Measurements from ENCODE around the gene PAPOLA. TPM values are rescaled to one million over a fixed set of nuclear protein-coding genes. Genes with fewer than 3 reads are reported as not detected.
"Not testable (repeated sequence)": the region's sequence is repeated elsewhere in the genome, so short reads cannot be mapped to it uniquely, and the experiment has no call there.

Gene PAPOLA
- total RNA-seq = 186 TPM

DNA sequence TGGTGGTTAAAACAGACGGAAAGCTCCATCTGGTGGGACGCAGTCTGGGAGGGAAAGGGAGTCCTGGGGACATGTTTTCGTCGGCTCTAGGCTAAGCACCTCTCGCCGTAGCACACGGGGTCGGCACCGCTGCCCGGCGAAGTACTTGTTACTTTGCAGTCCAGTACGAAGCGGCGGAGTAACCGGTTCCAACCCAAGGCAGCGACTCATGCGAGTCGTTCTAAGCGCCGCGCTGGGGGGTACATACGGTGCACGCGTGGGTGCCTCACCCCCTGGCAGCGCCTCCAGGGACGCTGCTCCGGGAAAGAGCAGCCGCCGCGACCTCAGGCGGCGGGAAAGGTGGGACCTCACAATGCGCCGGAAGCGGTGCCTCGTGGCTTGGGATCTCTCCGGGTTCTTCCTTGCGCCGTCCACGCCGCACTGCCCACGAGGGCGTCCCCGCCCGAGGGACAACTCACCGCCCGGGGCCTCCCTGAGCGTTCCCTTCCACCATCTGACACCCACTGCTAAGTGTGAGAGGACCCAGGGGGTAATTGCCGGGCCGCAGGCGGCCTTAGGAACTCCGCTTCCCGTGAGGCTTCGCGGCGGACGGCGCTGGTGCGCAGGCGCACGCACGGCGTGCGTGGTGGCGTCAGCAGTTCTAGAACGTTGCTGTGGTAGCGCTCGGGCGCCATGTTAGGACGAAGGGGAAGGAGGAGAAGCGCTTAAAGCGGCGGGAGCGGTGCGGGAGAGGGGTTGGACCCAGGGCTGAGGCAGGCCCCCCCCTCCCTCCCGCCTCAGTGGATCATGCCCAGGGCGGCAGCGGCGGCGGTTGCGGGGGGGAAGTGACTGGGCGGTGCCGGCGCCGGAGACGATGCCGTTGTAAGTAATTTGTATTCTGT is at the start of gene PAPOLA:
Gene PAPOLA, plus strand, starts transcription at position 643 of the 881 bp plus-strand sequence. Its CDS starts 211 bp downstream, at position 854.
- no peak for FAIRE-seq

GRCh38 chr14:96452684-96453083 is 49.5 kb upstream of the PAPOLA start:
- no peak for DNase-seq (ENCODE audit: low spot score in 2 of 2)
- FAIRE-seq = no peak

More for the DNA sequence above, at the start of gene PAPOLA:
- peak; percentile 92 for DNase-seq (ENCODE audit: low spot score in 2 of 2)

- DNase-seq (ENCODE audit: low spot score in 2 of 2) = no peak
- no peak for FAIRE-seq
These were observed 46.6 kb upstream of the PAPOLA start for GRCh38 chr14:96455588-96455987.

- FAIRE-seq (no peak), DNase-seq (ENCODE audit: low spot score in 2 of 2) (no peak)
These were observed 42.3 kb upstream of the PAPOLA start for GRCh38 chr14:96459851-96460250.

- FAIRE-seq (no peak), DNase-seq (ENCODE audit: low spot score in 2 of 2) (no peak)
These were observed 40.0 kb upstream of the PAPOLA start for GRCh38 chr14:96461950-96462798.

DNA sequence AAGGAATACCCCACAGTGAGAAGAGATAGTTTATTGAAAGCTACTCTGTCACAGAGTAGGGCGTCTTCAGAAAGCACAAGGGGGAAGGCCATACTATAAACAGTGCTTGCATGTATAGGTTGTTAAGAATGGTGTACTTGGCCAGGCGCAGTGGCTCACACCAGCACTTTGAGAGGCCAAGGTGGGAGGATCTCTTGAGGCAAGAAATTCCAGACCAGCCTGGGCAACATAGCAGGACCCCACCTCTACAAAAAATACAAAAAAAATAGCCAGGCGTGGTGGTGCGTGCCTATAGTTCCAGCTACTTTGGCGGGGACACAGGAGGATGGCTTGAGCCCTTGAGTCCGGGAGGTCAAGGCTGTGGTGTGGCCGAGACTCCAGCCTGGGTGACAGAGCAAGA is 38.0 kb upstream of the PAPOLA start:
- FAIRE-seq = no peak
- DNase-seq (ENCODE audit: low spot score in 2 of 2) = no peak

- FAIRE-seq (no peak), DNase-seq (ENCODE audit: low spot score in 2 of 2) (no peak)
These were observed 35.3 kb upstream of the PAPOLA start for GRCh38 chr14:96466918-96467317.

- FAIRE-seq = no peak
These were observed 31.9 kb upstream of the PAPOLA start for GRCh38 chr14:96470331-96470730.

DNA sequence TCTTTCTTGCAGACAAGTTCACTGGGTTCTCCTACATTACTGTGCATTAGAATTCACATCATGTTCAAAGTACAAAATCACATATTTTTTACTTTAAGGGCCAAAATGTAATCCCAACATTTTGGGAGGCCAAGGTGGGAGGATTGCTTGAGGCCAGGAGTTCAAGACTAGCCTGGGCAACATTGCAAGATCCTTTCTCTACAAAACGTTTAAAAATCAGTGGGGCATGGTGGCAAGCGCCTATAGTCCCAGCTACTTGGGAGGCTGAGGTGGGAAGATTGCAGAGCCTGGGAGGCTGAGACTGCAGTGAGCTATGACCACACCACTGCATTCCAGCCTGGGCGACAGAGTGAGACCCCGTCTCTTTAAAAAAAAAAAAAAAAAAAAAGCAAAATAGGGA is 31.2 kb upstream of the PAPOLA start:
- DNase-seq (ENCODE audit: low spot score in 2 of 2); FAIRE-seq: not testable (repeated sequence)

More at GRCh38 chr14:96470331-96470730, 31.9 kb upstream of the PAPOLA start:
- DNase-seq (ENCODE audit: low spot score in 2 of 2) = no peak

GRCh38 chr14:96478119-96478518 is 24.1 kb upstream of the PAPOLA start:
- FAIRE-seq = no peak
- no peak for DNase-seq (ENCODE audit: low spot score in 2 of 2)

GRCh38 chr14:96479435-96480146 is 22.6 kb upstream of the PAPOLA start:
- no peak for FAIRE-seq

GRCh38 chr14:96481731-96482314 is 20.4 kb upstream of the PAPOLA start:
- DNase-seq (ENCODE audit: low spot score in 2 of 2) (no peak), FAIRE-seq (no peak)

More at GRCh38 chr14:96479435-96480146, 22.6 kb upstream of the PAPOLA start:
- no peak for DNase-seq (ENCODE audit: low spot score in 2 of 2)

DNA sequence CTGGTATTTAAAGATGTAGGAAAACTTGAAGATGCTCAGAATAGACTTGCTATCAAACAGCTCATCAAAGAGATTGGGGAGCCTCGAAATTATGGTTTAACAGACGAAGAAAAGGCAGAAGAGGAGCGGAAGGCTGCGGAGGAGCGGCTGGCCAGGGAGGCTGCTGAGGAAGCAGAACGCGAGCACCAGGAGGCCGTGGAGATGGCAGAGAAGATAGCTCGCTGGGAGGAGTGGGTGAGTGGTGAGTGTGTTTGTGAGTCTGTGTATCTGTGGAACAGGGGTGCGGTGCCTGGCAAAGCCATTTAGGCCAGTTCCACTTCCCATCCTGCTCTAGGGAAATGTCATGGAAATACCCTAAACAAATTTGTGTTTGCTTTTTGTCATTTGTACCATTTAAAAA is 19.2 kb upstream of the PAPOLA start:
- no peak for DNase-seq (ENCODE audit: low spot score in 2 of 2)
- no peak for FAIRE-seq

DNA sequence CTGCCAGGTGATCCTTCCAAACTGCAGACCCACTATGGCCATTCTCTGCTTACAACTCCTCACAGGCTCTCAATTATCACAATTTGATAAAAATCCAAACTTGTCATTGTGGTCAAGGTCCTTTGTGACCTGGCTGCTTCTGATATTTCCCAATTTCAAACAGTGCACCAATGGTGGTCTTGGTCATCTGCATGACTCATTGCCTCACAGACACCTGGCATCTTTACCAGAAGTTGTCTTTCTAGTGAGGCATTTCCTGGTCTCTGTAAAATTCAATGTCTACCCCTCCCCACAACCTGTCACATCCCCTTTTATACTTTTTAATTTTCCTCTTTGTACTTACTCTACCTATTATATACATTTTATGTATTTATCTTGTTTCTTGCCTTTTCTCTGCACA is 17.8 kb upstream of the PAPOLA start:
- DNase-seq (ENCODE audit: low spot score in 2 of 2) (no peak), FAIRE-seq (no peak)

DNA sequence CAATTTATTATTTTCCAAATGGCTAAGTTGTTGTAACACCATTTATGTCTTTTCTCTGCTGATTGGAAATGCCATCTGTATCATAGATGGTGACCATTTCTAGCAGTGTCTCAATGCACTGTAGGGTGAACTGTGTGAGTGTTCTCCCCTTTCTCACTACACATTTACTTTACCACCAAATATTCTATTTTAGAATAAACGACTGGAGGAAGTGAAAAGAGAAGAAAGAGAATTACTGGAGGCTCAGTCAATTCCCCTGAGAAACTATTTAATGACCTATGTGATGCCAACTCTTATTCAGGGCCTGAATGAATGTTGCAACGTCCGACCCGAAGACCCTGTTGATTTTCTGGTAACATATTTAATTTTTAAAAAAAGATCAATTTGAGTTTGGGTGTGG is 15.5 kb upstream of the PAPOLA start:
- DNase-seq (ENCODE audit: low spot score in 2 of 2) (no peak), FAIRE-seq (no peak)

DNA sequence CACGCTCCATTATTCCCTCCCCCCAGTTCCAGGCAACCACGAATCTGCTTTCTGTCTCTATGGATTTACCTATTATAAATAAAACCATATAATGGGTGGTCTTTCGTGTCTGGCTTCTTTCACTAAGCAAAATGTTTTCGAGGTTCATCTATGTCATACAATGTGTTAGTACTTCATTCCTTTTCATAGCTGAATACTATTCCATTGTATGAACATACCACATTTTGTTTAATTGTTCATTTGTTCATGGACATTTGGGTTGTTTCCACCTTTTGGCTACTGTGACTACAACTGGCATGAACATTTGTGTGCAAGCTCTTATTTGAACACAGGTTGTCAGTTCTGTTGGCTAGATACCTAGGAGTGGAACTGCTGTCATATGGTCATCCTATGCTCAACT is 12.9 kb upstream of the PAPOLA start:
- DNase-seq (ENCODE audit: low spot score in 2 of 2) = no peak
- no peak for FAIRE-seq

- no peak for FAIRE-seq
- no peak for DNase-seq (ENCODE audit: low spot score in 2 of 2)
These were observed 9.0 kb upstream of the PAPOLA start for GRCh38 chr14:96493178-96493577.

DNA sequence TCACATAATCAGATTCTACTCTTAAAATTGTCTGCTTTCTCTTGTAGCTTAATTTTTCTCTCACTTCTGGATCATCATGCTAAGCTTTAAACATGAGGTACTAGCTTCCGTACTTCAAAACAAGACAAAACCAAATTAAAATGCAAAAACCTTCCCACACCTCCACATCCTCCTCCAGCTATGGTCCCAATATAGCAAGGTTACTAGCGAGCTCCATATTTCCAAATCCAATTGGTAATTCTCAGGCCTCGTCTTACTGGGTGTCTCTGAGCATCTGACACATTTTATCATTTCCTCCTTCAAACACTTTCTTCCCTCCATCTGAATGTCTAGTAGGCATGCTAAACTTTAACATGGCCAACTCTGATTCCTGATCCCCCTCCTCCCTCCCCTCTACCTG is 7.9 kb upstream of the PAPOLA start:
- FAIRE-seq = no peak

DNA sequence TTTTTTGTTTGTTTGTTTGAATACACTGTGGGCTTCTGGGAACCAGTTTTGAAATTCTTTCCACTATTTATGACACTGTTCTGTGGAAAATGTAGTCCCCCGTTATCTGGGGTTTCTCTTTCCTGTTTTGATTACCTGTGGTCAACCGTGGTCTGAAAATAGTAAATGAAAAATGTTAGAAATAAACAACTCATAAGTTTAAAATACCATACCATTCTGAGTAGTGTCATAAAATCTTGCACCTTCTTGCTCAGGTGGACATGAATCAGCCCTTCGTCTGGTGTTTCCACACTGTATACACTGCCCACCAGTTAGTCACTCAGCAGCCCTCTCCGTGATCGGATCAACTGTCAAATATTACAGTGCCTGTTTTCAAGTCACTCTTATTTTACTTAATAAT is 5.1 kb upstream of the PAPOLA start:
- DNase-seq (ENCODE audit: low spot score in 2 of 2) (no peak), FAIRE-seq (no peak)

More for the DNA sequence above, 7.9 kb upstream of the PAPOLA start:
- DNase-seq (ENCODE audit: low spot score in 2 of 2) = peak in 1 of 2 donors; percentile 19

DNA sequence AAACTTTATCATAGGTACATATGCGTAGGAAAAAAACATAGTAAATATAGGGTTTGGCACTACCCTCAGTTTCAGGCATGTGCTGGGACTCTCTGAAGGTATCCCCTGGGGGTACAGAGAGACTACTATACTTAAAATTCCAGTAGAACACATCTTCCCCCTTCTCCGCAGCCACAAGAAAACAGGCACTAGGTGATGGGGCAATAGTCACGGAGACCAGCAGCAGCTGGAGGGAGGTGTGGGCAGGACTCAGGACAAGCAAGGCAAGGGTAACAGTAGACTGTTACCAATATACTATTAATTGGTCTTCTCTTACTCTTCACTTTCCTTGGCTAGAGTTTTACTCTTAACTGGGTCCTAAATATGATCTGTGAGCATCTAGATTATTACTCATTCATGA is 4.6 kb upstream of the PAPOLA start:
- DNase-seq (ENCODE audit: low spot score in 2 of 2) = no peak
- no peak for FAIRE-seq
